Measurements from ENCODE around the gene RIOX2.
"Not testable (repeated sequence)": the region's sequence is repeated elsewhere in the genome, so short reads cannot be mapped to it uniquely, and the experiment has no call there.

Gene RIOX2

DNA sequence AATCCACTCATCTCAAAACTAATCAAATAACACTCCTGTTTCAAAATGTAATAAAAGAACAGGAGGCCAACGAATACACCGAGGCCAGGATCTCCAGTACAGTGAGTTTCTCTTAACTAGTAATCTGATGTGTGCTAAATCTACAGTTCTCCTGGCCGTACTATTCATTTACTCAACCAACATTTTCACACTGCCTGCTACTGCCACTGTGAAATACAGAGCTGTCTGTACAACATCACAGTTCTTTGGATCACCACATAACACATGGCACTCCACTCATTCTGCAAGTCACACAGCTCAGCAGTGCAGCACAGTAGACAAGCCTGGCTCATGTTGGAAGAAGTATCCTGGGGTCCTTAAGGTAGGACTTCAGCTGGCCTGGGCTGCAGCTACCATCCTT lies 21.9 kb downstream of the RIOX2 start:
- no peak for DNase-seq

- no peak for DNase-seq
Observed at GRCh38 chr3:97949743-97950142, 22.5 kb downstream of the RIOX2 start.

DNA sequence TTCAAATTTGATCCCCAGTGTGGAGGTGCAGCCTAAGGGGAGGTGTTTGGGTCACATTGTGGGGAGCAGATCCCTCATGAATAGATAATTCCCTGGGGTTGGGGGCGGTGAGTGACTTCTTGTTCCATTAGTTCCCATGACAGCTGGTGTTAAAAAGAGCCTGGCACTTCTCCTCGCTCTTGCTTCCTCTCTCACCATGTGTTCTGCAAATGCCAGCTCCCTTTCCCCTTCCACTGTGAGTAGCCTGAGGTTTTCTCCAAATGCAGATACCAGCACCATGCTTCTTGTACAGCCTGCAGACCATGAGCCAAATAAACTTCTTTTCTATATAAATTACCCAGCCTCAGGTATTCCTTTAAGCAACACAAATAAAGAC lies 23.1 kb downstream of the RIOX2 start:
- DNase-seq = no peak

DNA sequence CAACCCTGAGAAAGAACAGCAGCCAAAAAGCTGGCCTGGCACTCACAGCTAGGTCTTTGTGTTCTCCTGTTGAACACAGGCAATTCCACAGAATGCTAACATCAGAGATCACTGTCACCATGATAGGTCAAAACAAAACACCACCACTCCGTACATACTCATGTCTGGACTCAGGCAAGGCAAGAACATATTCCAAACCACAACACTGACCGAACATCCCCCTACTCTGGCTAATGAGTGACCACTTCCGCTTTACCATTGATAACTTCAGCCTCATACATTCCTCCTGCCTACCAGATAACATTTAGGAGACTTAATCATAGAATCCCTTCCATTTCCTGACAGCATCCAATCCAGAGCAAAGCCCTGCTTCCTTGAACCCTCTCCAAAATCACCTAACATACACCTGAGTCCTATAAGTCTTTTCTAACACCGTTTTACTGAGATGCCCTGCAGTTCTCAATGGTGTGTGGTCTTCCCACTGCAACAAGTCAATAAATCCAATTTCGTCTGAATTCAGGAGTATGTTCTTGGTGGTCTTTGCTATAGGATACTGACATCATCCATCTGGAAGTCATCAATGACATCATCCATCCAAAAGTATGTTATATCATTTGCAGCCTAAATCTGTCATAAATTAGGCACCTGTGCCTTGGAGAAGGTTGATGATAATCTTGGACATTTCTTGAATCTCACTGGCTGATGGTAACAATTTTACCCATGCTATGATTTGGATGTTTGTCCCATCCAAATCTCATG lies 23.7 kb downstream of the RIOX2 start:
- DNase-seq = no peak

DNA sequence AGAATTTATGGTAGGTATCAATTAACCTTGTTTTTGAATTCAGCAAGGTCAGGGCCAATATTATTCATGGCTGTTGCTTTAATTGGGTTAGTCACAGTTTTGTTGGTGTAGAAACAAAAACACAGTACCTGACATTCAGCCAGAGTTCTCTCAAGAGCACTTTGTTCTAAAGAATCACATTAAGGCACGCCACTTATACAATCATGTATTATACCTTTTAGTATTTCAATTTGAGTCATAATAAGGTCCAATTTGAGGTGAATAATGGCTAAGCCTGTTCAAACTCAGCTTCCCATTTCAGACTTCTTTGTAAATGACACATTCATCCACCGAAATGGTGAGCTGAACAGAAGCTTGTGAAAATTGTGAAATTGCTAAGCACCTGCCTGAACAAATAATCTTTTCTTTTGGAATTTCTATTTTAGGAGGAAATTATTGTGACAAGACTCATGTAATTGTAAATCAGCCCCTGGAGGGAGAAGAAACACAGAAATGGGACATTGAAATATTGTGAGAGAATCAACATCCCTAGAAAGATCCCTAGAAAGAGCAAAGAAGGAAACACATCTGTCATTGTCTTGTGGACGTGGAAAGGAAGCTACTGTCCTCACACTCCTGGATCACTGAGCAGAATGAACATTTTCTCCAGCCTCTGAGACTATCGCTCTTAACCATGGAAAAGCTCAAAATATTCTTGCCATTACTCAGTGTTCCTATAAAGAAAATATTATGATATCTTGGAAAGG lies 29.3 kb downstream of the RIOX2 start:
- no peak for DNase-seq

DNA sequence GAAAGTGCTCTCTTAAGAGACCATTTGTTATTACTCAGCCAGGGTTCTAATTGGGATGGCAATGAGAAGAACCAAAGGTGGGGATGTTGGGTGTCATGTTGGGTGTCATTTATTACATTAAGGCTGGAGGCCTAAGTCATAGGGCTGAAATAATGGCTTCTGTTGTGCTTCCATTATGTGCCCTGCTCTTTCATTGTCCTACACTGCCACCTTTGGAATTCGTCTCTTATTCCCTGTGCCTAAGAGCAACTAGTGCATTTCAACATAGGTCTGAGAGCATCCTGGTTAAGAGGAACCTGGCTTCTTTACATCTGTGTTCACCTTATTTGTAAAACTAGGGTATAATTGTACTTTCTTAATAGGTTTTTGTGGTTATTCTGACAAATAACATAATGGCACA lies 32.2 kb downstream of the RIOX2 start:
- no peak for DNase-seq

- no peak for DNase-seq
Observed at GRCh38 chr3:97939401-97939800, 32.8 kb downstream of the RIOX2 start.

DNA sequence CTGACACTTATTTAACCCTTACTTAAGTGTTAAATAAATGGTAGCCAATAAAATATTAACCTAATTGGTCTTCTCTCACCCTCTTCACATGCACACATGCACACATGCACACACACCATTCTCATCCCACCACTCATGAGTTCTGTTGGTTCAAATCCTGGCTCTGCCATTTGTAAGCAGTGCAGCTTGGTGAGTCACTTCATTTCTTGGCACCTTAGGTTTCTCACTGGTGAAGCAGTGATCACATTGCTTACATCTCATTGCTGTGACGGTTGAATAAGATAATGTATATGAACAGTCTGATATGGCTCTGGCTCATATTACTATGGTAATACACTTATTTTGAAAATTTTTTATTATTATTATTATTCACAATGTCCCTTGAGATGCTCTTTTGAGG lies 33.8 kb downstream of the RIOX2 start:
- no peak for DNase-seq

- no peak for DNase-seq
Observed at GRCh38 chr3:97937205-97937604, 35.0 kb downstream of the RIOX2 start.

- no peak for DNase-seq
Observed at GRCh38 chr3:97935842-97936241, 36.4 kb downstream of the RIOX2 start.

DNA sequence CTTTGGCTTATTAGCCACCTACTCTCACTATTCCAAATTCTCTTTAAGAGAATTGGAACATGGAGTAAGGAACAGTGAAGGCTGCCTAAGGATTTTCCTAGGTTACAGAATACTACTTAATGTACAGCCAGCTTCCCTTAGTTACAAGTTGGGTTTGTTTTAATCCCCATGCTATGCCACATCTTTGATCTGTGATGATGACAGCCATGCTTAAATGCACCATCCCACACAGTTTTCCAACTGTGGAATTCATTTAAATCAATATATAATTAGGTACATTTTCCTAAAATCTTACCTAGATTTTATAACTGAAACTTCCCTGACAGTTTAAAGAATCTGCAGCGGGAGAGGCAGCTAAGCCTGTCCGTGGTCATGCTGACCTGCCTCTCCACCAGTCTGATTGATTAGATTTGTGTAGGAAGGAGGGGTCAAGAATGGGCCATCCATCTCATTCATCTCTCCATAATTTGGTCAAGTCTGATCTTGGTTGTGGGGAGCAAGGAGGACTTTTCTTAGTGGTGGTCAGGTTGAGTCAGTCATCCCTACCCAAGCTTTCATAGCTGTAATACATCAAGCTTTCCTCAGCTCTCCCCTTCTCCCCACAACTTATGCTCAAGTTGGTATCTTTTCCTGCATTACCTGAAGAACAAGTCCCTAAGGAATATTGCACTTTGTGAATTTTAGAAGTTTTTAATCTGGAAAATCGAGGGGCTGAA lies 37.1 kb downstream of the RIOX2 start:
- no peak for DNase-seq

GRCh38 chr3:97932387-97932801 lies 39.8 kb downstream of the RIOX2 start:
- no peak for DNase-seq

DNA sequence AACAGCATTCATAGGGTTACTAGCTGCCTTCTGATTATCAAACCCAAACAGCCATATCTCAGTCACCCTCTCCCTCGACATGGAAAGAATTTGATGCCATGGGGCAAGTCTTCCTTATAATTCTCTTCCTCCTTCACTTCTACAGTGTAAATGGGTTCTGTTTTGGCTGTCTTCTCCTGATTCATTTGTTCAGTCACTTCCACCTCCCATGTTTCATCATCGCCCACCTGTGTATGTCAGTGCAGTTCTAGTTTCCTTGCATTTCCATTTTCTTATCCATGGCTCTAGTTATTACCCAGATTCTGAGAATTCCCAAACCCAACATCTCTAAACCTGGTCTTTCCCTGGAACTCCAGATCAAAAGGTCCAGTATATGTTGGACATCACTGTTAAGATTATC lies 41.0 kb downstream of the RIOX2 start:
- no peak for DNase-seq

- DNase-seq = no peak
Observed at GRCh38 chr3:97930018-97930417, 42.2 kb downstream of the RIOX2 start.

DNA sequence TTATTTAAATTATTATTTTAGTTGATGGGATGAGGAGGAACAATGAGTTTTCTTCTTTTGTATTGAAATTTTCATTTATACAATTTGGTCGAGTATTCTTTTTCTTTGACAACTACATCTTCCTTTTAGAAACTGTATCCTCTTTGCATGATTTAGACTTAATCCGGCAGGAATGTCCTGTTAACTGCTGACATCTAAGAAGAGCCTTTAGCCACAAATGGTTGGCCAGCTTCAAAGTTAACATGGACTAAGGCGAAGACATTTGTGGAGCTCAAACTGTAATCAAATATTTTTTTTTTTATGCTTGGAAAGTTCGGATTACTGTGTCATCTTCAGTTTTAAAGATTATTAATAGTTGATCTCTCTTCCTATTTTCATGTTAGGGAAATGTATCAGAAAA lies 43.2 kb downstream of the RIOX2 start:
- DNase-seq = no peak

DNA sequence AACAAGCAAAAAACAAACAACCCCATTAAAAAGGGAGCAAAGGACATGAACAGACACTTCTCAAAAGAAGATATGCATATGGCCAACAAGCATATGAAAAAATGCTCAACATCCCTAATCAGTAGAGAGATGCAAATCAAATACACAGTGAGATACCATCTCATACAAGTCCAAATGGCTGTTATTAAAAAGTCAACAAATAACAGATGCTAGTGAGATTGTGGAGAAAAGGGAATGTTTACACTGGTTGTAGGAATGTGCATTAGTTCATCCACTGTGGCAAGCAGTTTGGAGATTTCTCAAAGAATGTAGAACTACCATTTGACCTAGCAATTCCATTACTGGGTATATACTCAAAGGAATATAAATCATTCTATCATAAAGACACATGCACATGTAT lies 44.5 kb downstream of the RIOX2 start:
- DNase-seq = no peak

DNA sequence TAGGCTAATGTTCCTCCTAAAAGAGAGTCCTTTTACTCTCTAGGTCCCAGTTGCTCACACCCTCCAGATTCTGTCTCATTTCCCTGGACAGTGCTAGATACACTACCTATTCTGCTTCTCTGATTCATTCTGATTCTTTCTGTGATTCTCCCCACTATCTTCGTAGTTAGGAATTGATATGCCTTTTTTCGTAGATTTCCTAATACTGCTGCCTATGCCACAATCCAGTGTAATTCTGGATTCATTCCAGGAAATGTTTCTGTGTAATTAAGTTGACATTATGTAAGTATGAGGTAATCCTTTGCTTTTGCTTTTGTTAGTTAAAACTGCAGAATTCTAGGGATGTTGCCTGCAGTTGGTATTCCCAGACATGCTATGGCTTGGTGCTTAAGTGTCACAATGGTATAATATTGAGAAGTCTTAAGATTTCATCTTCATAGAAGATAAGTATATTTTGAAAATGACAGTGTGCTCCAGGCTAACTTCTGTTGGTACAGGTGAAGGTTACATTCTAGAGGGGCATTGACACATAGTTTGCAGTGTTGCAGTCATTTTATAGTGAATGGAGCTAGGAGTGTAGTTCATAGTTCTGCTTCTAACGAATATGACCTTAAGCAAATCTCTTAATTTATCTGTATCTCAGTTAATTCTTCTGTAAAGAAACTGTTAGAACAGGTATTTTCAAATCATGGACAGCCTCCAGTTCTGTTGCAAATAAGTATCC lies 54.3 kb downstream of the RIOX2 start:
- no peak for DNase-seq

- DNase-seq = no peak
Observed at GRCh38 chr3:97916576-97916975, 55.7 kb downstream of the RIOX2 start.

- no peak for DNase-seq
Observed at GRCh38 chr3:97914388-97914787, 57.8 kb downstream of the RIOX2 start.

GRCh38 chr3:97911459-97911858 lies 60.8 kb downstream of the RIOX2 start:
- DNase-seq = no peak

GRCh38 chr3:97910931-97911351 lies 61.3 kb downstream of the RIOX2 start:
- DNase-seq = no peak

DNA sequence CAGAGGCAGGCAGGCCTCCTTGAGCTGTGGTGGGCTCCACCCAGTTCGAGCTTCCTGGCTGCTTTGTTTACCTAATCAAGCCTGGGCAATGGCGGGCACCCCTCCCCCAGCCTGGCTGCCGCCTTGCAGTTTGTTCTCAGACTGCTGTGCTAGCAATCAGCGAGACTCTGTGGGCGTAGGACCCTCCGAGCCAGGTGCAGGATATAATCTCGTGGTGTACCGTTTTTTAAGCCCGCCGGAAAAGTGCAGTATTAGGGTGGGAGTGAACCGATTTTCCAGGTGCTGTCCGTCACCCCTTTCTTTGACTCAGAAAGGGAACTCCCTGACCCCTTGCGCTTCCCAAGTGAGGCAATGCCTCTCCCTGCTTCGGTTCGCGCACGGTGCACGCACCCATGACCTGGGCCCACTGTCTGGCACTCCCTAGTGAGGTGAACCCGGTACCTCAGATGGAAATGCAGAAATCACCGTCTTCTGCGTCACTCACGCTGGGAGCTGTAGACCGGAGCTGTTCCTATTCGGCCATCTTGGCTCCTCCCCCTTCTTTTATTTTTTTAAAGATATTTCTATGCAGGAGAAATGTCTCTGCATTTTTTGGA lies 61.9 kb downstream of the RIOX2 start:
- peak; percentile 6 for DNase-seq

GRCh38 chr3:97909830-97910229 lies 62.4 kb downstream of the RIOX2 start:
- DNase-seq = not testable (repeated sequence)

All from effector CD4-positive, alpha-beta T cell (primary cell).